ENCODE data around the gene ZNF511.

Gene ZNF511

DNA sequence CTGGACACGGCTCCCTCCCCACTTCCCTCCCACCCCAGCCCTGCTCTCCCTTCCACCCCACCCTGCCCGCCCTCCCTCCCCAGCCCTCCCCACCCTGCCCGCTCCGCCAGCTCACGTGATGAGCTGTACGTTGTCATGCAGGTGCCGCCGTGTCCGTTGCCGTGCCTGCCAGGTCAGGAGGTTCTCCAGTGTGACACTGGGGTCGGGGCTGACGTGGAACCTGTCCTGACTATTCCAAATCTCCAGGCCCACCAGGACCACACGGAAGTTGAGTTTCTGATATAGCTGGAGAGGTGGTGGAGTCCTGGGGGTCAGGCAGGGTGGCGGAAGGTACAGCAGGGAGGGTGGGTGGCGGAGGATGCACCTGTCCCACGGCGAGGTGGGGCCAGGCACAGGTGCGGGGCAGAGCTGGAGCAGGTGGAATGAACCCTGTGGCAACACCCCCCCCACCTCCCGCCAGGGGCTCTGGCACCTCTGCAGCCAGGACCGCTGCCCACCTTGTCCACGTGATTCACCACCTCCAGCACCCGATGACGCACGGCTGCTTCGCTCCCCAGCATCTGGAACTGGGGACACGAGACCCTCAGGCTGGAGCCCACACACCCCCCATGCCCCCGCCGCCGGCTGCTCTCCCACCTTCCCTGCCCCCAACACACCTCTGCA lies 36.3 kb upstream of the ZNF511 start:
- H3K4me1 ChIP-seq (ENCODE audit: low read length): peaks cover 6% of the 10 kb centered on the region
- no peak overlapping the region for H3K4me3 ChIP-seq (ENCODE audit: low read length)
- no peak overlapping the region for H2AFZ ChIP-seq (ENCODE audit: low read length)
- TF ChIP-seq, protein P1, sequence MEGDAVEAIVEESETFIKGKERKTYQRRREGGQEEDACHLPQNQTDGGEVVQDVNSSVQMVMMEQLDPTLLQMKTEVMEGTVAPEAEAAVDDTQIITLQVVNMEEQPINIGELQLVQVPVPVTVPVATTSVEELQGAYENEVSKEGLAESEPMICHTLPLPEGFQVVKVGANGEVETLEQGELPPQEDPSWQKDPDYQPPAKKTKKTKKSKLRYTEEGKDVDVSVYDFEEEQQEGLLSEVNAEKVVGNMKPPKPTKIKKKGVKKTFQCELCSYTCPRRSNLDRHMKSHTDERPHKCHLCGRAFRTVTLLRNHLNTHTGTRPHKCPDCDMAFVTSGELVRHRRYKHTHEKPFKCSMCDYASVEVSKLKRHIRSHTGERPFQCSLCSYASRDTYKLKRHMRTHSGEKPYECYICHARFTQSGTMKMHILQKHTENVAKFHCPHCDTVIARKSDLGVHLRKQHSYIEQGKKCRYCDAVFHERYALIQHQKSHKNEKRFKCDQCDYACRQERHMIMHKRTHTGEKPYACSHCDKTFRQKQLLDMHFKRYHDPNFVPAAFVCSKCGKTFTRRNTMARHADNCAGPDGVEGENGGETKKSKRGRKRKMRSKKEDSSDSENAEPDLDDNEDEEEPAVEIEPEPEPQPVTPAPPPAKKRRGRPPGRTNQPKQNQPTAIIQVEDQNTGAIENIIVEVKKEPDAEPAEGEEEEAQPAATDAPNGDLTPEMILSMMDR (IDR thresholded peaks at IDR 0.05; ENCODE audit: low read length): no peak
- TF ChIP-seq EZH2 (optimal IDR thresholded peaks at IDR 0.05; ENCODE audit: low read depth, low read length) (no peak), EZH2phosphoT487 (IDR thresholded peaks at IDR 0.05; ENCODE audit: low read length) (no peak)
- H3K27ac ChIP-seq (ENCODE audit: low read length): no peak overlapping the region
- peaks cover 3% of the 10 kb centered on the region for H3K36me3 ChIP-seq (replicated peaks; ENCODE audit: insufficient read depth, low read length)
- H3K9ac ChIP-seq (ENCODE audit: low read length): no peak overlapping the region
- no peaks in the 10 kb centered on the region for H3K9me2 ChIP-seq (replicated peaks; ENCODE audit: insufficient read depth, low read length)
- no peaks in the 10 kb centered on the region for H3K27me3 ChIP-seq (replicated peaks; ENCODE audit: insufficient read depth, low read length)
- peaks cover 21% of the 10 kb centered on the region for H3F3A ChIP-seq (ENCODE audit: insufficient read depth, low read length)
- no peak overlapping the region for H3K4me2 ChIP-seq (ENCODE audit: low read depth, low read length)
- H3K79me2 ChIP-seq (ENCODE audit: low read length): peaks cover 63% of the 10 kb centered on the region
- peak; percentile 2 for DNase-seq
- H3K9me3 ChIP-seq (replicated peaks; ENCODE audit: insufficient read depth, low read length): no peaks in the 10 kb centered on the region
- H4K20me1 ChIP-seq (ENCODE audit: insufficient read depth, low read length): no peaks in the 10 kb centered on the region

DNA sequence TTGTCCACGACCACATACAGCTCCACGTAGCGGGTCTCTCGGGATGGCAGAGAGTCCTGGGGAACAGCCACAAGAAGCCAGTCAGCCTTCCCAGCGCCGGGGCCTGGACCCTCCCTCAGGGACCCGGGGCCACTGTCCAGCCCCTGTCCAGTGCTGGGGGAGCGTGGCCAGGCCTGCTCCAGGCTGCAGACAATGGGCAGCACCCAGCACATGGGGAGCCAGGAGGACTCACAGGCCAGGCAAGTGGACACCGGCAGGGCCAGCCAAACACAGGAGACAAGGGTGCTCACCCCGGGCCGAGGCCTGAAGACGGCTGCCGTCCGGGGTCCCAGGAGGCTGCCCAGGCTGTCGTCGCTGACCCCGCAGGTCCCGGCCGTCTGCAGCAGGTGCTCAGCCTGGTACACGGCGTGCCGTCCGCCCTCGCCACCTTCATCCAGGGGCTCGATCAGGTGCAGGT lies 35.7 kb upstream of the ZNF511 start:
- H3K4me3 ChIP-seq (ENCODE audit: low read length): no peak overlapping the region
- no peaks in the 10 kb centered on the region for H3K9me2 ChIP-seq (replicated peaks; ENCODE audit: insufficient read depth, low read length)
- TF ChIP-seq EZH2 (optimal IDR thresholded peaks at IDR 0.05; ENCODE audit: low read depth, low read length) (no peak), EZH2phosphoT487 (IDR thresholded peaks at IDR 0.05; ENCODE audit: low read length) (no peak)
- TF ChIP-seq, protein P1 (IDR thresholded peaks at IDR 0.05; ENCODE audit: low read length): no peak
- H3K9ac ChIP-seq (ENCODE audit: low read length): no peak overlapping the region
- H3K36me3 ChIP-seq (replicated peaks; ENCODE audit: insufficient read depth, low read length): peaks cover 3% of the 10 kb centered on the region
- no peak overlapping the region for H3K4me2 ChIP-seq (ENCODE audit: low read depth, low read length)
- peaks cover 27% of the 10 kb centered on the region for H3F3A ChIP-seq (ENCODE audit: insufficient read depth, low read length)
- no peak overlapping the region for H2AFZ ChIP-seq (ENCODE audit: low read length)
- H3K79me2 ChIP-seq (ENCODE audit: low read length): peaks cover 63% of the 10 kb centered on the region
- no peak overlapping the region for H3K27ac ChIP-seq (ENCODE audit: low read length)
- H4K20me1 ChIP-seq (ENCODE audit: insufficient read depth, low read length): no peaks in the 10 kb centered on the region
- H3K27me3 ChIP-seq (replicated peaks; ENCODE audit: insufficient read depth, low read length): no peaks in the 10 kb centered on the region
- peaks cover 12% of the 10 kb centered on the region for H3K4me1 ChIP-seq (ENCODE audit: low read length)
- H3K9me3 ChIP-seq (replicated peaks; ENCODE audit: insufficient read depth, low read length): no peaks in the 10 kb centered on the region
- peak; percentile 0 for DNase-seq

DNA sequence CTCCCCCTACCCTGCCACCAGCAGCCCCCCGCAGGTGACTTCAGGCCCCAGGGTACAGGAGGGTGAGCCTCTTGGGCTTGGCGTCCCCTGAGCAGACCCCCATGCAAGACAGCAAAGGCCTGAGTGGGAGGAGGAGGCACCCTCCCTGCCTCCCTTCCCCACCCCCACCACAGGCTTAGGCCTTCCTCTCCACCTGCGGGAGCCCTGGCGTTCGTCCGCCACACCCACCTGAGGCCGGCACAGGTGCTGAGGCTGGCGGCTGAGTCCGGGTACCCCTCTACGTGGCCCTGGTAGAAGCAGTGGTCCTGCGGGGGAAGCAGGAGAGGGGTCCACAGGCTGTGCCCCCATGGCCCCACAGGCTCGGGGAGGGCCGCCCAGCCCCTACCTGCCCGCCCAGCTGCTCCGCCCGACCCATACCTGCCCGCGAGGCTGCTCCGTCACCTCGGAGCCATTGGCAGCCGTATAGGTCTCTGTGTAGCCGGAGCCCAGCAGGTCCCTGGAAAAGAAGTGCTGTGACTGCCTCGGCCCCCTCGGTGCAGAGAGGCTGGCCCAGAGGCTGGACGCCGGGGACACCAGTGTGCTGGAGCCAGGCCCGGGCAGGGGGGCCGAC lies 35.1 kb upstream of the ZNF511 start:
- H3K9ac ChIP-seq (ENCODE audit: low read length): no peak overlapping the region
- no peak overlapping the region for H2AFZ ChIP-seq (ENCODE audit: low read length)
- no peak overlapping the region for H3K27ac ChIP-seq (ENCODE audit: low read length)
- H3K9me2 ChIP-seq (replicated peaks; ENCODE audit: insufficient read depth, low read length): no peaks in the 10 kb centered on the region
- H3K4me3 ChIP-seq (ENCODE audit: low read length): no peak overlapping the region
- DNase-seq: peak; percentile 4
- TF ChIP-seq, protein P1 (IDR thresholded peaks at IDR 0.05; ENCODE audit: low read length): no peak
- TF ChIP-seq EZH2phosphoT487 (IDR thresholded peaks at IDR 0.05; ENCODE audit: low read length) (no peak), EZH2 (optimal IDR thresholded peaks at IDR 0.05; ENCODE audit: low read depth, low read length) (no peak)
- H3K79me2 ChIP-seq (ENCODE audit: low read length): peaks cover 63% of the 10 kb centered on the region
- no peaks in the 10 kb centered on the region for H4K20me1 ChIP-seq (ENCODE audit: insufficient read depth, low read length)
- H3F3A ChIP-seq (ENCODE audit: insufficient read depth, low read length): peaks cover 33% of the 10 kb centered on the region
- no peaks in the 10 kb centered on the region for H3K9me3 ChIP-seq (replicated peaks; ENCODE audit: insufficient read depth, low read length)
- no peaks in the 10 kb centered on the region for H3K27me3 ChIP-seq (replicated peaks; ENCODE audit: insufficient read depth, low read length)
- H3K4me2 ChIP-seq (ENCODE audit: low read depth, low read length): no peak overlapping the region
- H3K36me3 ChIP-seq (replicated peaks; ENCODE audit: insufficient read depth, low read length): peaks cover 3% of the 10 kb centered on the region
- H3K4me1 ChIP-seq (ENCODE audit: low read length): peaks cover 19% of the 10 kb centered on the region
